K562 (cell line): ENCODE data around the gene ZNF581. TPM values are rescaled to one million over a fixed set of nuclear protein-coding genes. Genes with fewer than 3 reads are reported as not detected.

Experiments used
- ATAC-seq: fragments of 200-7000 bp; cut with Tn5 transposase; 3 replicates; pipeline ENCODE4 v1.9.1; 2020; ENCODE audit warnings: moderate library complexity
- BruUV-seq: library from RNA; stranded (reverse); fragments of 400-500 nt; replicated peaks from 2 replicates; lab custom pipeline; 2021; lab: Mats Ljungman, UMichigan
- CTCF ChIA-PET: fragments of 300-600 bp; formaldehyde crosslinking; extraction: SDS; loops from one replicate; lab custom pipeline; 2021; ENCODE audit warnings: low intra/inter-chr PET ratio; lab: Yijun Ruan, JAX
- POLR2A ChIA-PET: fragments of 300-600, 350-650 bp; sonication (Branson Sonifier 250); formaldehyde crosslinking; extraction: SDS; loops from one replicate; lab custom pipeline; 2021; ENCODE audit warnings: antibody characterized with exemption, inconsistent platforms; lab: Yijun Ruan, JAX
- DNase-seq, 4 experiments: peaks; one replicate each; pipeline versions ENCODE4 v3.0.0 to v3.0.0-alpha.2; 2011 to 2018; ENCODE audit warnings: low spot score in 3 of 4, mixed read lengths in 3 of 4; ENCODE audit errors: extremely low read depth in 1 of 4
- FAIRE-seq: peaks from 2 replicates; lab custom pipeline; 2011; peaks lifted over from hg19 to GRCh38; lab: Jason Lieb, UNC
- H2AFZ ChIP-seq: 2 replicates; pipeline ENCODE4 v1.6.0; 2011; ENCODE audit warnings: low read depth, low read length, control low read depth, inconsistent platforms
- H3K27ac ChIP-seq: fragments of 200-600 bp; 3 replicates; pipeline ENCODE4 v1.8.0; 2011; ENCODE audit warnings: low read depth, mild to moderate bottlenecking, control low read depth, inconsistent platforms, low read length, moderate library complexity, mixed read lengths; ENCODE audit errors: extremely low read depth
- H3K27me3 ChIP-seq, 2 experiments: fragments of 300-600 bp in 1 of 2; 2 replicates in 1 of 2; 3 replicates in 1 of 2; pipeline versions ENCODE4 v1.6.0 to v1.8.0; 2011; ENCODE audit warnings: inconsistent platforms in 2 of 2, low read length in 2 of 2, mild to moderate bottlenecking in 1 of 2, mixed read lengths in 1 of 2, moderate library complexity in 1 of 2; ENCODE audit not compliant: control insufficient read depth in 2 of 2, insufficient read depth in 2 of 2
- H3K36me3 ChIP-seq: fragments of 300-600 bp; 3 replicates; pipeline ENCODE4 v1.8.0; 2011; ENCODE audit warnings: mild to moderate bottlenecking, low read length, inconsistent platforms; ENCODE audit not compliant: control insufficient read depth, insufficient read depth
- H3K4me1 ChIP-seq, 2 experiments: fragments of 200-600 bp in 1 of 2; replicated peaks in 1 of 2; 2 replicates in 1 of 2; 3 replicates in 1 of 2; pipeline versions ENCODE4 v1.5.1 to v1.8.0; 2011; ENCODE audit warnings: inconsistent platforms in 2 of 2, low read length in 2 of 2, mild to moderate bottlenecking in 1 of 2, mixed read lengths in 1 of 2, moderate library complexity in 1 of 2; ENCODE audit not compliant: control insufficient read depth in 2 of 2, insufficient read depth in 2 of 2
- H3K4me2 ChIP-seq: 2 replicates; pipeline ENCODE4 v1.6.1; 2011; ENCODE audit warnings: low read length, control low read depth, inconsistent platforms, mixed read lengths; ENCODE audit not compliant: insufficient read depth
- H3K4me3 ChIP-seq: fragments of 200-600 bp; sonication (generic), shearing (Covaris generic); 2 replicates; pipeline ENCODE4 v1.5.1; 2016; ENCODE audit warnings: control low read depth, inconsistent platforms
- H3K79me2 ChIP-seq: fragments of 200-600 bp; 3 replicates; pipeline ENCODE4 v1.8.0; 2011; ENCODE audit warnings: low read length, inconsistent platforms; ENCODE audit not compliant: control insufficient read depth, insufficient read depth
- H3K9ac ChIP-seq, 2 experiments: 2 replicates each; pipeline versions ENCODE4 v1.6.0 to v1.6.1; 2011; ENCODE audit warnings: low read depth in 2 of 2, low read length in 2 of 2, control low read depth in 1 of 2, inconsistent platforms in 1 of 2, mild to moderate bottlenecking in 1 of 2, mixed read lengths in 1 of 2; ENCODE audit not compliant: insufficient read depth in 1 of 2
- H3K9me1 ChIP-seq: one replicate; pipeline ENCODE4 v1.6.0; 2011; ENCODE audit warnings: inconsistent platforms, mild to moderate bottlenecking, low read length, moderate library complexity; ENCODE audit not compliant: control insufficient read depth, insufficient read depth
- H3K9me3 ChIP-seq: replicated peaks from 2 replicates; pipeline ENCODE4 v1.5.1; 2011; ENCODE audit warnings: low read depth, low read length, inconsistent platforms; ENCODE audit not compliant: control insufficient read depth, insufficient read depth
- H4K20me1 ChIP-seq: replicated peaks from 2 replicates; pipeline ENCODE4 v1.6.1; 2011; ENCODE audit warnings: low read length, inconsistent platforms, mixed read lengths; ENCODE audit not compliant: control insufficient read depth, insufficient read depth
- HDAC3 ChIP-seq: fragments of 450-650 bp; IDR thresholded peaks from 2 replicates; pipeline ENCODE4 v1.6.1; 2018; ENCODE audit warnings: borderline replicate concordance, mild to moderate bottlenecking, moderate library complexity; ENCODE audit not compliant: partially characterized antibody
- HDAC6 ChIP-seq: IDR thresholded peaks from 2 replicates; pipeline ENCODE4 v1.6.1; 2012; ENCODE audit warnings: low read depth, mild to moderate bottlenecking, control low read depth, inconsistent platforms, low read length, moderate library complexity
- POLR2G ChIP-seq: fragments of 200-400 bp; formaldehyde crosslinking; IDR thresholded peaks from 2 replicates; pipeline ENCODE4 v1.6.1; 2017; ENCODE audit warnings: low read depth, mild to moderate bottlenecking, antibody characterized with exemption, low read length, moderate library complexity
- RBFOX2 ChIP-seq: fragments of 200-400 bp; formaldehyde crosslinking; IDR thresholded peaks from 2 replicates; pipeline ENCODE4 v1.6.1; 2017; ENCODE audit warnings: low read depth, mild to moderate bottlenecking, low read length, moderate library complexity
- RBM17 ChIP-seq: fragments of 200-400 bp; formaldehyde crosslinking; IDR thresholded peaks from 2 replicates; pipeline ENCODE4 v1.6.1; 2017; ENCODE audit warnings: low read depth, mild to moderate bottlenecking, low read length, borderline replicate concordance
- RBM22 ChIP-seq: fragments of 200-400 bp; formaldehyde crosslinking; IDR thresholded peaks from 2 replicates; pipeline ENCODE4 v1.6.1; 2018; ENCODE audit warnings: low read length, low read depth; ENCODE audit not compliant: poor library complexity, severe bottlenecking
- SMARCB1 ChIP-seq: IDR thresholded peaks from 2 replicates; pipeline ENCODE4 v1.6.1; 2011; ENCODE audit warnings: improper control_type of control experiment, low read depth; ENCODE audit not compliant: insufficient read length
- ZBTB26 ChIP-seq: fragments of 450-650 bp; formaldehyde crosslinking; IDR thresholded peaks from 2 replicates; pipeline ENCODE4 v1.4.0; 2022; ENCODE audit warnings: missing genetic modification characterization
- ZBTB43 ChIP-seq: sonication (generic); formaldehyde crosslinking; IDR thresholded peaks from 2 replicates; pipeline ENCODE4 v1.8.0; 2023; ENCODE audit warnings: mild to moderate bottlenecking, missing genetic modification reagents
- WGBS: fragments of 100-300 bp; shearing (Covaris generic); methylation state at CpG from one replicate; pipeline ENCODE4 v1.1.6; 2016; ENCODE audit warnings: low coverage, mixed read lengths; ENCODE audit not compliant: insufficient coverage; ENCODE audit errors: missing lambda C conversion rate; 5-methylcytosine and 5-hydroxymethylcytosine counted together
- in situ Hi-C: fragments of 300-500 bp; cut with MboI; formaldehyde crosslinking; loops from 4 replicates; pipeline ENCODE4 v1.15.0; 2018; ENCODE audit warnings: inconsistent platforms, mixed read lengths
- intact Hi-C: fragments of 100-400 bp; cut with micrococcal nuclease; formaldehyde crosslinking; loops from 2 replicates; pipeline ENCODE4 v1.14.2; 2022
- polyA plus RNA-seq, 8 experiments: library from polyadenylated mRNA; depleted of rRNA in 4 of 8; stranded (reverse) in 5 of 8; unstranded in 3 of 8; fragments of >200 nt; fragmentation: Nextera tagmentation in 2 of 8; fragmentation: Illumina TruSeq in 1 of 8; extraction: Ambion mirVana in 2 of 8; extraction: Trizol in 1 of 8; gene quantifications; 2 replicates each; pipeline versions ENCODE4 v1.2.1 to v1.2.3, GENCODE V29; 2011 to 2014; ENCODE audit warnings: inconsistent platforms in 1 of 8, missing spikeins in 1 of 8
- total RNA-seq, 7 experiments: library from RNA; depleted of rRNA in 6 of 7; stranded (reverse); fragments of >200 nt in 6 of 7; fragmentation: Illumina TruSeq in 2 of 7; extraction: Trizol in 2 of 7; gene quantifications; 2 replicates each; pipeline versions ENCODE4 v1.2.1 to v1.2.3, GENCODE V29; 2011 to 2021; ENCODE audit warnings: low replicate concordance in 1 of 7

Gene ZNF581
- total and polyA plus RNA-seq, 9 of the 15 experiments (the other 6 are each of a cell fraction or from before 2014, with no cell fraction given), result 2.4 to 39.4 (median 15.4) TPM

GRCh38 chr19:55670280-55671053 lies 27.0 kb downstream of the ZNF581 start:
- CTCF ChIA-PET, result no interaction called here
- peaks cover 25 to 50% of the 10 kb centered on the region in 2 experiments for H3K4me1 ChIP-seq
- no peak overlapping the region for H3K27ac ChIP-seq
- no peak overlapping the region for H2AFZ ChIP-seq
- H4K20me1 ChIP-seq, result peaks cover 53% of the 10 kb centered on the region
- in situ Hi-C loops, result no loop called here
- H3K9me1 ChIP-seq, result peaks cover 5% of the 10 kb centered on the region
- H3K4me2 ChIP-seq, result no peak overlapping the region
- FAIRE-seq (peak; percentile 40), DNase-seq (peak in 1 of 4 experiments; percentile 30), ATAC-seq (no peak)
- intact Hi-C loops, result no loop called here
- H3K36me3 ChIP-seq, result peaks cover 86% of the 10 kb centered on the region
- TF ChIP-seq HDAC6 (peak; percentile 97), RBM17 (no peak), RBM22 (peak; percentile 80), ZBTB43 (no peak), POLR2G (peak; percentile 68), RBFOX2 (peak; percentile 64), HDAC3 (no peak), SMARCB1 (no peak), ZBTB26 (CRISPR knock-in tag) (no peak)
- no TSS peak for BruUV-seq
- WGBS, result 78% methylated on average over 22 of the region's 23 CpGs
- H3K9me3 ChIP-seq, result no peaks in the 10 kb centered on the region
- H3K27me3 ChIP-seq, result no peaks in the 10 kb centered on the region
- no peak overlapping the region for H3K4me3 ChIP-seq
- H3K9ac ChIP-seq, result peak overlapping the region in 1 of 2 experiments; percentile 14; a peak in 1 of 4 replicates
- H3K79me2 ChIP-seq, result peaks cover 87% of the 10 kb centered on the region
- POLR2A ChIA-PET, result interaction anchor here (1.2 to 2.1 kb wide), 4 partner anchors 11 to 23 kb away, joined by 5 to 12 read pairs (median 7); partner anchors contain the start of genes CCDC106 and U2AF2
